Kidney (tissue), 14 donors: ENCODE measurements around the gene WIPF1. TPM values are rescaled to one million over a fixed set of nuclear protein-coding genes. Genes with fewer than 3 reads are reported as not detected.

ENCODE experiments used
- DNase-seq, 5 donors: peaks; one replicate each; pipeline ENCODE4 v3.0.0-alpha.2; 2013 to 2020
- FAIRE-seq: peaks from 2 replicates; lab custom pipeline; 2012; peaks lifted over from hg19 to GRCh38; lab: Jason Lieb, UNC
- H3K27ac ChIP-seq, 2 donors: one replicate each; pipeline ENCODE4 v1.7.0; 2013; ENCODE audit warnings: low read depth in 2 of 2, low read length in 2 of 2, inconsistent platforms in 1 of 2
- H3K27me3 ChIP-seq: one replicate; pipeline ENCODE4 v1.7.1; 2013; ENCODE audit warnings: low read length, inconsistent platforms; ENCODE audit not compliant: control insufficient read depth, insufficient read depth
- H3K36me3 ChIP-seq, 3 donors: one replicate each; pipeline versions ENCODE4 v1.7.0 to v1.7.1; 2013; ENCODE audit warnings: low read length in 3 of 3, control low read depth in 1 of 3, inconsistent platforms in 1 of 3; ENCODE audit not compliant: insufficient read depth in 3 of 3, control insufficient read depth in 2 of 3
- H3K4me1 ChIP-seq, 3 donors: one replicate each; pipeline versions ENCODE4 v1.7.0 to v1.7.1; 2013; ENCODE audit warnings: low read length in 3 of 3, inconsistent platforms in 1 of 3, low read depth in 1 of 3; ENCODE audit not compliant: control insufficient read depth in 2 of 3, insufficient read depth in 2 of 3
- H3K4me3 ChIP-seq, 3 donors: one replicate each; pipeline versions ENCODE4 v1.7.0 to v1.8.1; 2013; ENCODE audit warnings: low read length in 3 of 3, control low read depth in 1 of 3, inconsistent platforms in 1 of 3
- H3K9ac ChIP-seq, 3 donors: one replicate each; pipeline versions ENCODE4 v1.7.0 to v1.7.1; 2013; ENCODE audit warnings: low read length in 3 of 3, control low read depth in 1 of 3, inconsistent platforms in 1 of 3
- H3K9me3 ChIP-seq, 3 donors: one replicate each; pipeline versions ENCODE4 v1.7.0 to v1.7.1; 2013; ENCODE audit warnings: low read length in 3 of 3, control low read depth in 1 of 3, inconsistent platforms in 1 of 3; ENCODE audit not compliant: control insufficient read depth in 2 of 3, insufficient read depth in 1 of 3
- CTCF ChIP-seq: IDR thresholded peaks from 3 replicates; pipeline ENCODE4 v1.5.1; 2012; ENCODE audit warnings: mild to moderate bottlenecking, moderate library complexity, borderline replicate concordance; ENCODE audit not compliant: insufficient read depth; ENCODE audit errors: extremely low read depth
- intact Hi-C: fragments of 100-400 bp; cut with DNase I; formaldehyde crosslinking; loops from one replicate; pipeline ENCODE4 v1.11.1; 2022
- polyA plus RNA-seq: library from polyadenylated mRNA; stranded (reverse); fragments of 350-450 nt; fragmentation: Illumina TruSeq; extraction: RNeasy Lipid Tissue Mini Kit (QIAGEN cat#74804); gene quantifications from one replicate; pipeline ENCODE4 v1.2.3, GENCODE V29; 2014; ENCODE audit warnings: low read depth, low replicate concordance; ENCODE audit not compliant: insufficient read depth
- total RNA-seq: library from RNA; stranded (reverse); fragmentation: NEBNext Ultra II Directional; extraction: Animal tissue kit (Norgen Biotek cat#: 25700); gene quantifications from one replicate; pipeline ENCODE4 v1.2.1, GENCODE V29; 2021
- donor health status: control.
- donor health status: control.
- donor health status: control.
- donor health status: control.
- donor health status: control.
- donor health status: DM: yes; HTN: yes; CAD: no.
- donor health status: Normal renal cell carcinoma (clear cell type).

Gene WIPF1
- total and polyA plus RNA-seq, 2 donors from 2014 or later: 11.7 to 55.0 TPM

- Histone ChIP-seq H3K9ac (no peak overlapping the region), H3K9me3 (no peaks in the 10 kb centered on the region), H3K27ac (no peak overlapping the region), H3K27me3 (no peaks in the 10 kb centered on the region), H3K4me3 (no peak overlapping the region), H3K36me3 (no peaks in the 10 kb centered on the region), H3K4me1 (no peaks in the 10 kb centered on the region)
- FAIRE-seq (peak; percentile 59), DNase-seq (peak in 1 of 5 donors; percentile 19)
- peak; percentile 47 for TF ChIP-seq CTCF
- intact Hi-C loops: no loop called here
Observed at GRCh38 chr2:174522553-174522952, 75.1 kb downstream of the WIPF1 start.

DNA sequence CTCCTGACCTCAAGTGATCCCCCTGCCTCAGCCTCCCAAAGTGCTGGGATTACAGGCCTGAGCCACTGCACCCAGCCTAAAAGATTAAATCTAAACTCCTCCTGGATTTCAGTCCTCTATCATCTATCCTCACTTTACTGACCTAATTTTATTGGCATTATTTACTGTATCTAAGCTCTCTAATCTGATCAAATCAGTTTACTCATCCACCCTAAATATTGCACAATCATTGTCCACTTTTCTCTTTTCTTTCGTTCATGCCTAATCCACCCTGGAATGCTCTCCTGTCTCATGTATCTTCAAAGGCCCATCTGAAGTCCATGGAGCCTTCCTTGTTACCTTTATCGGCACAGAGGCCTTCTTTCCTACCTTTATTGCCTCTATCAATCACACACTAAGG lies 79.2 kb downstream of the WIPF1 start:
- Histone ChIP-seq H3K4me1 (no peaks in the 10 kb centered on the region), H3K9ac (no peak overlapping the region), H3K4me3 (no peak overlapping the region), H3K27ac (no peak overlapping the region), H3K27me3 (no peaks in the 10 kb centered on the region), H3K36me3 (no peaks in the 10 kb centered on the region), H3K9me3 (no peaks in the 10 kb centered on the region)
- DNase-seq: no peak
- no peak for FAIRE-seq
- TF ChIP-seq CTCF: no peak
- intact Hi-C loops: no loop called here

GRCh38 chr2:174516501-174517378 lies 80.9 kb downstream of the WIPF1 start:
- H3K36me3 ChIP-seq: no peaks in the 10 kb centered on the region
- intact Hi-C loops: no loop called here
- no peaks in the 10 kb centered on the region for H3K9me3 ChIP-seq
- FAIRE-seq (no peak), DNase-seq (no peak)
- no peaks in the 10 kb centered on the region for H3K4me1 ChIP-seq
- no peak overlapping the region for H3K4me3 ChIP-seq
- H3K9ac ChIP-seq: no peak overlapping the region
- no peak for TF ChIP-seq CTCF
- H3K27ac ChIP-seq: no peak overlapping the region
- no peaks in the 10 kb centered on the region for H3K27me3 ChIP-seq
